ENCODE data around the gene CASD1.

Gene CASD1

DNA sequence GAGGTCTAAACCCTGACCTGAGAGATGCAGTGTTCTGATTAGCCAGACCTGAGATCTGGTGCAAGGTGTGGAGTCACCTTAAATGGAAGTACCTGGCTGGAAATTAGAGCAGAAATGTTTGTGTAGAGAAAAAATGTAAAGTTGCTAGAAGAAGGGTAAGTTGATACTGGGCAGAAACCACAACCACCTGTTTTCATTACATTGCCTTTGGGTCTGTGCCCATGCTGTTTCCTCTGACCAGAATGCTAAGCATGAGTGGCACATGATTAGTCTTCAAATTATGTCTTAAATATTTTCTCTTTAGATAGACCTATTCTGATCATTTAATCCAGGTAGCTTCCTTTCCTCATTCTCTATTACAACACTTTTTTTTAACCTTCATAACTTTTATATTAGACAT, 69.0 kb downstream of the CASD1 start:
- TF ChIP-seq, protein P1, sequence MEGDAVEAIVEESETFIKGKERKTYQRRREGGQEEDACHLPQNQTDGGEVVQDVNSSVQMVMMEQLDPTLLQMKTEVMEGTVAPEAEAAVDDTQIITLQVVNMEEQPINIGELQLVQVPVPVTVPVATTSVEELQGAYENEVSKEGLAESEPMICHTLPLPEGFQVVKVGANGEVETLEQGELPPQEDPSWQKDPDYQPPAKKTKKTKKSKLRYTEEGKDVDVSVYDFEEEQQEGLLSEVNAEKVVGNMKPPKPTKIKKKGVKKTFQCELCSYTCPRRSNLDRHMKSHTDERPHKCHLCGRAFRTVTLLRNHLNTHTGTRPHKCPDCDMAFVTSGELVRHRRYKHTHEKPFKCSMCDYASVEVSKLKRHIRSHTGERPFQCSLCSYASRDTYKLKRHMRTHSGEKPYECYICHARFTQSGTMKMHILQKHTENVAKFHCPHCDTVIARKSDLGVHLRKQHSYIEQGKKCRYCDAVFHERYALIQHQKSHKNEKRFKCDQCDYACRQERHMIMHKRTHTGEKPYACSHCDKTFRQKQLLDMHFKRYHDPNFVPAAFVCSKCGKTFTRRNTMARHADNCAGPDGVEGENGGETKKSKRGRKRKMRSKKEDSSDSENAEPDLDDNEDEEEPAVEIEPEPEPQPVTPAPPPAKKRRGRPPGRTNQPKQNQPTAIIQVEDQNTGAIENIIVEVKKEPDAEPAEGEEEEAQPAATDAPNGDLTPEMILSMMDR (IDR thresholded peaks at IDR 0.05; ENCODE audit: borderline replicate concordance, insufficient read depth, low read depth, low read length), result no peak

DNA sequence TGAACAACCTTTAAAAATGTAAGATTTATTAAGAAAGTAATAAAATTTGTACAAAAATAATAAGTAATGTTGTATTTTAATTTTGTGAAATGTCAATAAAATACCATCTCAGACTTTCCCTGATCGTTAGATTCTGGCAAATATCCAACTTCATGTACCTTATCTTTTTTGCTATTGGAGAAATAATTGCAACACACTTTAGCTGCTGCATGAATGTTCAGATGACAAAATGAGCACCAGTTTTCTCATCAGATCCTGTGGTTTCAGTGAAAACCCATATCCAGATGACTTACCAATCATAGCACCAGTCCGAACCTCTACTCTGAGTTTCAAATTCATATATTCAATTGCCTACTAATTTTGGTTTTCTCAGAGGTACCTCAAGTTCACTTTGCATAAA, 69.9 kb downstream of the CASD1 start:
- TF ChIP-seq, protein P1 (IDR thresholded peaks at IDR 0.05; ENCODE audit: borderline replicate concordance, insufficient read depth, low read depth, low read length), result no peak
- no peak overlapping the region for H3K4me3 ChIP-seq (ENCODE audit: low read depth, low read length)

More for the DNA sequence above, 69.0 kb downstream of the CASD1 start:
- no peak overlapping the region for H3K4me3 ChIP-seq (ENCODE audit: low read depth, low read length)

DNA sequence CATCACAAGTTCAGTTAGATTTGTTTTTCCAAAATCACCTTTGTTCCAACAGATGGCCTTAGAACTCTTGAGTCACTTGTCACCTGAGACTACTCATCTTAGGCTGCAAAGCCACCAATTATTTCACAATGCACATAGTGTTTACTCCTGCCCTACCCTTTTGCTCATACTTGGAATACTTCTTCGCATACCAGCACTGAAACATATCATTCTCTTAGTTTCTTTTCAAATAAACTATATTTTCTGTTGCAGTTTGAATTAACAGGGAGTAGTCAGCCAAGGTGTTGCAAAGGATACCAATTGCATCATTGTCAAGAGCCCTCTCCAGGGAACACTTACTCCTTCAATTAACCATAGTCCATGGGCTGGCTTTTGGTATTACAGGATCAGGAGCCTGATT, 71.0 kb downstream of the CASD1 start:
- no peak overlapping the region for H3K4me3 ChIP-seq (ENCODE audit: low read depth, low read length)
- TF ChIP-seq, protein P1 (IDR thresholded peaks at IDR 0.05; ENCODE audit: borderline replicate concordance, insufficient read depth, low read depth, low read length), result no peak

DNA sequence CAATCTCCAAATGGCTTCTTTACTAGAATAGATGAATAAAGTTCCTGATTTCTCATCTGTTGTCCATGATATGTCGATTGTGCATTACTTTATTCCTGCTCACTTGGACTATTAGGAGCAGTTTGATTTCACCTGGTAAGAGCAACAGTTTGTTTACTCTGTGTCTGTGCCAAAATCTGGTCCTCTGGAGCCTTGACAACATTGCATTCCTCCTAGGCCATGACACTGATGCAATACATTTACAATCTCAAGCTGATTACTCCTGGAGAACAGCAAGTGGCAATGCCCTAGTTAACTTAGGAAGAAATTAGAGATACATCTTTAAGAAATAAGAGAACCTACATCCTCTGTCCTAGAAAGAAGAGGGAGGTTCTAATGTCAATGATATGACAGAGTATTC, 74.5 kb downstream of the CASD1 start:
- TF ChIP-seq, protein P1 (IDR thresholded peaks at IDR 0.05; ENCODE audit: borderline replicate concordance, insufficient read depth, low read depth, low read length), result no peak
- H3K4me3 ChIP-seq (ENCODE audit: low read depth, low read length), result no peak overlapping the region

DNA sequence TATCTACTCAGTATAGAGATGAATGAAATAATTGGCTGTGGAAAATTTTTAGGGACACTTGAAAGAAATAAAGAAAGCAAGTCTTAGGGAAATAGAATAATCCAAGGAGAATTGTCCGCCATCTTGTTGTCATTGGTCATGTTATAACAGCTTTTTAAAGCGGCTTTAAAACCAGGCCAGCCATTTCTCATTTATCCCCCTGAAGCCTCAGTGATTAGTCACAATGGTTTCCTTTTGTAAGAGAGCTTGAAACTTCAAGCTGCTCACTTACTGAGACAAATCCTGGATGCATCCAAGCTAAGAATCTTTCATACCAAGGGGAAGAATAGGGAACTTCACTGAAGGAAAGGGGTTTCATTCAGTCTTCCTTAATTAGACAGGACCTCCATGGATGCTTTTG, 78.5 kb downstream of the CASD1 start:
- TF ChIP-seq, protein P1 (IDR thresholded peaks at IDR 0.05; ENCODE audit: borderline replicate concordance, insufficient read depth, low read depth, low read length), result no peak
- no peak overlapping the region for H3K4me3 ChIP-seq (ENCODE audit: low read depth, low read length)

DNA sequence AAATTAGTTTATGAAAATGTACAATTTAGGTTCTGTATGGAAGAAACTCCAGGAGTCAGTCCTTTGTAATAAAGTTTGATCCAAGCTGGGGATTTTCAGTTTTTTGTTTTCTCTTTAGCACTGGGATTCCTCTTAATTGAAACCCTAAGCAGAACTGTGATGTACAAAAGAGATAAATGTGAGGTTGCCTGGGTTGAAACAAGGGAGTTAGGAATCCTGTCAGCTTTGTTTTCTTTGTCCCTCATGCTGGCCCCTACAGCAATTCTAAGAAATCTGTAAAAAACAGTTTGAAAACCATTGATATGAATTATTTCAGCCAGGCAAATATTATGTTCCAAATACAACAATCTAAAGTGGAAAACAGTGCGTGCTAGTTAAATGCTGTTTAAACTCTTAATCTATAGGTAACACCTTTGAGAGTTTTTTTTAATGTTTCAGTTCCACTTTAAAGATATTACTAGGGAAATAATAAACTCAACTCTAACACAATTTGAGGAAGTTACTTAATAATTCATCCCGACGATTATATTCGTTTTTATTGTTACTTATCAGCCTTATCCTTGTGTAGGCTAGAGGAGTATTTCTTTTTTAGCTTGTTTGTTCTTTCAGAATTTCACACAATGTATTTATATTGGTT, 81.0 kb downstream of the CASD1 start:
- no peak overlapping the region for H3K4me3 ChIP-seq (ENCODE audit: low read depth, low read length)
- TF ChIP-seq, protein P1 (IDR thresholded peaks at IDR 0.05; ENCODE audit: borderline replicate concordance, insufficient read depth, low read depth, low read length), result no peak

DNA sequence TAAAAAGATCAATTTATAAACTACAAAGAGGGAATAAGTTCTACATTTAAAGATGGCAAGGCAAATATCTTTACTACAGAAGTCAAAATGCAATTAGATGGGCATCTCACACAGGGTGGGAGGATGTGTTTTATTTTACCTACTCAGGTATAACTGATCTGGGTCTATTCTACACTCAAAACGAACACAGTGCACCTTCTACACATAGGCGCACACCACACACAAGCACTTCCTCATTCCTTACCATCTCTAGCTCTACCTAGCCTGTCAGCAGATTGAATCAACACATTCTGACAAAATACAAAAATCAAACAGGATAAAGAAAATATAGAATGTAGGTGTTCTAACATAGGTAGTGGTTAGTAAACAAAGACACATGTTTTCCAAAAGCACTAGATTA, 81.6 kb downstream of the CASD1 start:
- TF ChIP-seq, protein P1 (IDR thresholded peaks at IDR 0.05; ENCODE audit: borderline replicate concordance, insufficient read depth, low read depth, low read length), result no peak
- no peak overlapping the region for H3K4me3 ChIP-seq (ENCODE audit: low read depth, low read length)
